ENCODE data around the gene CAMTA1. TPM values are rescaled to one million over a fixed set of nuclear protein-coding genes. Genes with fewer than 3 reads are reported as not detected.

Gene CAMTA1
- polyA plus RNA-seq, 1 of the 3 experiments (the other 2 are of a cell fraction), result 63.1 TPM

GRCh38 chr1:7190261-7190660 is 405.0 kb downstream of the CAMTA1 start:
- TF ChIP-seq NFIC (IDR thresholded peaks at IDR 0.05; ENCODE audit: borderline replicate concordance), result no peak
- no peak for TF ChIP-seq USF1 (IDR thresholded peaks at IDR 0.05; ENCODE audit: borderline replicate concordance, low read depth)
- TF ChIP-seq RFX5 (IDR thresholded peaks at IDR 0.05; ENCODE audit: low read length), result no peak
- TF ChIP-seq CTCF (IDR thresholded peaks at IDR 0.05), result no peak
- TF ChIP-seq CHD2 (IDR thresholded peaks at IDR 0.05; ENCODE audit: low read length, partially characterized antibody), result no peak
- TF ChIP-seq IRF3 (IDR thresholded peaks at IDR 0.05; ENCODE audit: low read depth, low read length), result no peak
- no peak for TF ChIP-seq ELF1 (IDR thresholded peaks at IDR 0.05)
- no peak for TF ChIP-seq ZBTB33 (IDR thresholded peaks at IDR 0.05; ENCODE audit: borderline replicate concordance, low read depth)
- no peak for TF ChIP-seq RCOR1 (IDR thresholded peaks at IDR 0.05; ENCODE audit: low read length)
- no peak for TF ChIP-seq EP300 (IDR thresholded peaks at IDR 0.05; ENCODE audit: borderline replicate concordance in 1 of 2, low read depth in 1 of 2, low read length in 1 of 2)
- no peak for TF ChIP-seq TAF1 (IDR thresholded peaks at IDR 0.05; ENCODE audit: borderline replicate concordance, low read depth, low read length)
- TF ChIP-seq SMC3 (IDR thresholded peaks at IDR 0.05; ENCODE audit: low read depth, low read length), result no peak
- TF ChIP-seq RXRA (IDR thresholded peaks at IDR 0.05; ENCODE audit: borderline replicate concordance, low read depth), result no peak
- TF ChIP-seq MEF2A (IDR thresholded peaks at IDR 0.05; ENCODE audit: borderline replicate concordance, low read depth), result no peak
- TF ChIP-seq TCF12 (IDR thresholded peaks at IDR 0.05), result no peak
- TF ChIP-seq EZH2phosphoT487 (IDR thresholded peaks at IDR 0.05; ENCODE audit: borderline replicate concordance, low read depth), result no peak
- no peak for TF ChIP-seq GATA2 (CRISPR knock-in tag; IDR thresholded peaks at IDR 0.05)
- TF ChIP-seq SIN3A (IDR thresholded peaks at IDR 0.05; ENCODE audit: borderline replicate concordance, low read depth, low read length), result no peak
- TF ChIP-seq YY1 (IDR thresholded peaks at IDR 0.05; ENCODE audit: low read depth), result no peak
- H3K27me3 ChIP-seq (ENCODE audit: insufficient read depth), result no peaks in the 10 kb centered on the region
- no peak overlapping the region for H3K4me2 ChIP-seq
- H3K9ac ChIP-seq, result no peak overlapping the region
- H2AFZ ChIP-seq (ENCODE audit: low read depth), result no peak overlapping the region
- ChIA-PET POLR2A (no interaction called here), CTCF (interaction anchor here (4.6 kb wide), 1 partner anchor 19 kb away, joined by 24 read pairs; no protein-coding TSS in a partner anchor)
- DNase-seq, result no peak
- 77% methylated on average over 3 of the region's 3 CpGs for WGBS (ENCODE audit: low lambda C conversion rate)
- peaks cover 0 to 6% of the 10 kb centered on the region in 2 experiments; a peak in 2 of 4 replicates for H3K4me1 ChIP-seq (ENCODE audit: control insufficient read depth in 1 of 2, insufficient read depth in 2 of 2, low read depth in 1 of 2, low read length in 1 of 2)
- no peaks in the 10 kb centered on the region for H3K36me3 ChIP-seq (replicated peaks in 1 of 2; ENCODE audit: control insufficient read depth in 1 of 2, insufficient read depth in 2 of 2, low read length in 1 of 2)
- no peak overlapping the region for H3K4me3 ChIP-seq (ENCODE audit: low read depth in 2 of 2, low read length in 1 of 2)
- H3K9me2 ChIP-seq, result no peaks in the 10 kb centered on the region
- no peak overlapping the region for H3K27ac ChIP-seq (ENCODE audit: low read depth in 2 of 2, low read length in 1 of 2)
- no peaks in the 10 kb centered on the region for H3K9me3 ChIP-seq
- no peaks in the 10 kb centered on the region for H3F3A ChIP-seq (replicated peaks; ENCODE audit: insufficient read depth)
- H3K79me2 ChIP-seq (ENCODE audit: insufficient read depth), result no peaks in the 10 kb centered on the region
- H4K20me1 ChIP-seq (ENCODE audit: insufficient read depth), result no peaks in the 10 kb centered on the region
